ENCODE data around the gene TMX3. TPM values are rescaled to one million over a fixed set of nuclear protein-coding genes. Genes with fewer than 3 reads are reported as not detected.
A peak's percentile ranks its signal among the peaks of the same experiment; 100 is the strongest.

The TMX3 gene
- total RNA-seq = 10 to 100 TPM; 38.4 to 72.2 (median 48.8) TPM

- peaks cover 6 to 12% of the 10 kb centered on the region in 2 donors for H3K36me3 ChIP-seq
- H3K27ac ChIP-seq = peak within 1 kb of the TSS; percentile 52 to 66 (median 56)
- intact Hi-C loops (cut with DNase I) = no loop called here
- no peaks in the 10 kb centered on the region for H3K27me3 ChIP-seq
- WGBS, 2 donors = 0 to 1% methylated on average over 17 to 39 of the region's 70 CpGs
- H3K4me3 ChIP-seq (replicated peaks in 1 of 3) = peak within 1 kb of the TSS; percentile 87 to 99 (median 89)
- no peaks in the 10 kb centered on the region for H3K9me3 ChIP-seq
- DNase-seq = peak; percentile 91 to 93
- TF ChIP-seq CTCF (IDR thresholded peaks at IDR 0.05) (no peak), POLR2A (IDR thresholded peaks at IDR 0.05) (peak in 1 of 2 donors; percentile 58)
- peaks cover 10 to 15% of the 10 kb centered on the region in 2 donors for H3K4me1 ChIP-seq
These were observed at the start of gene TMX3 for GRCh38 chr18:68714712-68715496. Gene TMX3 (minus strand): TSS chr18:68715108. CDS start chr18:68714981, 127 bp downstream.

GRCh38 chr18:68764016-68764415 is 49.1 kb upstream of the TMX3 start:
- Histone ChIP-seq H3K36me3 (no peaks in the 10 kb centered on the region), H3K4me3 (replicated peaks in 1 of 3) (no peak overlapping the region), H3K4me1 (no peaks in the 10 kb centered on the region), H3K9me3 (no peaks in the 10 kb centered on the region), H3K27me3 (no peaks in the 10 kb centered on the region), H3K27ac (no peak overlapping the region)
- WGBS, 2 donors = 87 to 88% methylated on average over 2 of the region's 2 CpGs
- DNase-seq = no peak
- intact Hi-C loops (cut with DNase I) = no loop called here
- no peak for TF ChIP-seq CTCF (IDR thresholded peaks at IDR 0.05)
- no peak for TF ChIP-seq POLR2A (IDR thresholded peaks at IDR 0.05)

GRCh38 chr18:68763083-68763482 is 48.2 kb upstream of the TMX3 start:
- TF ChIP-seq POLR2A (IDR thresholded peaks at IDR 0.05) = no peak
- WGBS, 2 donors = 80 to 83% methylated on average over 2 of the region's 2 CpGs
- H3K27ac ChIP-seq = no peak overlapping the region
- H3K9me3 ChIP-seq = no peaks in the 10 kb centered on the region
- intact Hi-C loops (cut with DNase I) = no loop called here
- no peaks in the 10 kb centered on the region for H3K4me1 ChIP-seq
- H3K4me3 ChIP-seq (replicated peaks in 1 of 3) = no peak overlapping the region
- H3K27me3 ChIP-seq = no peaks in the 10 kb centered on the region
- no peaks in the 10 kb centered on the region for H3K36me3 ChIP-seq
- no peak for DNase-seq

GRCh38 chr18:68759308-68759707 is 44.4 kb upstream of the TMX3 start:
- TF ChIP-seq CTCF (IDR thresholded peaks at IDR 0.05) (no peak), POLR2A (IDR thresholded peaks at IDR 0.05) (no peak)
- no peak for DNase-seq

GRCh38 chr18:68757126-68757525 is 42.2 kb upstream of the TMX3 start:
- 81 to 89% methylated on average over 1 of the region's 1 CpG for WGBS, 2 donors
- H3K9me3 ChIP-seq = no peaks in the 10 kb centered on the region
- no peaks in the 10 kb centered on the region for H3K4me1 ChIP-seq
- H3K27me3 ChIP-seq = no peaks in the 10 kb centered on the region
- no peak overlapping the region for H3K4me3 ChIP-seq (replicated peaks in 1 of 3)
- no peak for TF ChIP-seq CTCF (IDR thresholded peaks at IDR 0.05)
- no peak for TF ChIP-seq POLR2A (IDR thresholded peaks at IDR 0.05)
- no peaks in the 10 kb centered on the region for H3K36me3 ChIP-seq
- DNase-seq = no peak
- intact Hi-C loops (cut with DNase I) = no loop called here
- H3K27ac ChIP-seq = no peak overlapping the region

More at GRCh38 chr18:68759308-68759707, 44.4 kb upstream of the TMX3 start:
- Histone ChIP-seq H3K27ac (no peak overlapping the region), H3K36me3 (no peaks in the 10 kb centered on the region), H3K4me3 (replicated peaks in 1 of 3) (no peak overlapping the region), H3K4me1 (no peaks in the 10 kb centered on the region), H3K27me3 (no peaks in the 10 kb centered on the region), H3K9me3 (no peaks in the 10 kb centered on the region)
- intact Hi-C loops (cut with DNase I) = no loop called here
- WGBS, 2 donors = 89 to 90% methylated on average over 2 of the region's 2 CpGs

Measured in thyroid gland (tissue), 4 donors.